GM12878 (cell line): ENCODE measurements around the gene RASGEF1B. TPM values are rescaled to one million over a fixed set of nuclear protein-coding genes. Genes with fewer than 3 reads are reported as not detected.

ENCODE experiments used
- ATAC-seq: fragments of 200-7000 bp; cut with Tn5 transposase; 3 replicates; pipeline ENCODE4 v1.9.1; 2020; ENCODE audit warnings: mild to moderate bottlenecking, moderate library complexity
- BruUV-seq: library from RNA; stranded (reverse); fragments of 400-500 nt; replicated peaks from 2 replicates; lab custom pipeline; 2021; lab: Mats Ljungman, UMichigan
- CTCF ChIA-PET: fragments of 300-600 bp; sonication (Branson Sonifier 250); formaldehyde crosslinking; extraction: SDS; loops from one replicate; lab custom pipeline; 2021; ENCODE audit warnings: inconsistent platforms; lab: Yijun Ruan, JAX
- POLR2A ChIA-PET: fragments of 350-600 bp; formaldehyde crosslinking; extraction: SDS; loops from one replicate; lab custom pipeline; 2021; ENCODE audit warnings: inconsistent platforms; lab: Charles Lee
- RAD21 ChIA-PET: fragments of 300-600 bp; sonication (Branson Sonifier 250); formaldehyde crosslinking; loops from one replicate; lab custom pipeline; 2023; ENCODE audit warnings: antibody characterized with exemption; ENCODE audit not compliant: unreplicated experiment; lab: Charles Lee
- SMC1A ChIA-PET: fragments of 300-600 bp; sonication (Branson Sonifier 250); formaldehyde crosslinking; loops from one replicate; lab custom pipeline; 2023; ENCODE audit not compliant: unreplicated experiment, uncharacterized antibody; lab: Charles Lee
- DNase-seq: peaks from one replicate; pipeline ENCODE4 v3.0.0-alpha.2; 2011; ENCODE audit warnings: low read depth, low spot score
- FAIRE-seq: peaks from 3 replicates; lab custom pipeline; 2011; peaks lifted over from hg19 to GRCh38; lab: Jason Lieb, UNC
- H2AFZ ChIP-seq: 2 replicates; pipeline ENCODE4 v1.6.0; 2011; ENCODE audit warnings: low read depth, low read length, control low read depth; ENCODE audit not compliant: control insufficient read depth
- H3K27ac ChIP-seq: 2 replicates; pipeline ENCODE4 v1.5.1; 2011; ENCODE audit warnings: control low read depth; ENCODE audit not compliant: control insufficient read depth, insufficient read depth
- H3K27me3 ChIP-seq, 2 experiments: replicated peaks in 1 of 2; 2 replicates each; pipeline versions ENCODE4 v1.6.0 to v1.6.1; 2011; ENCODE audit warnings: low read length in 1 of 2; ENCODE audit not compliant: control insufficient read depth in 2 of 2, insufficient read depth in 2 of 2
- H3K36me3 ChIP-seq, 2 experiments: 2 replicates each; pipeline ENCODE4 v1.5.1; 2011; ENCODE audit warnings: low read length in 1 of 2; ENCODE audit not compliant: control insufficient read depth in 2 of 2, insufficient read depth in 2 of 2
- H3K4me1 ChIP-seq: 2 replicates; pipeline ENCODE4 v1.6.1; 2011; ENCODE audit warnings: mild to moderate bottlenecking, low read length, moderate library complexity, mixed read lengths; ENCODE audit not compliant: control insufficient read depth, insufficient read depth
- H3K4me2 ChIP-seq: 2 replicates; pipeline ENCODE4 v1.6.0; 2011; ENCODE audit warnings: control low read depth; ENCODE audit not compliant: control insufficient read depth, insufficient read depth
- H3K4me3 ChIP-seq: fragments of 200-600 bp; sonication (generic); 2 replicates; pipeline ENCODE4 v1.5.1; 2016
- H3K79me2 ChIP-seq: 2 replicates; pipeline ENCODE4 v1.6.0; 2011; ENCODE audit warnings: low read length; ENCODE audit not compliant: control insufficient read depth, insufficient read depth
- H3K9ac ChIP-seq: 2 replicates; pipeline ENCODE4 v1.8.0; 2011; ENCODE audit warnings: low read length, control low read depth, mixed read lengths; ENCODE audit not compliant: control insufficient read depth, insufficient read depth
- H3K9me3 ChIP-seq: replicated peaks from 3 replicates; pipeline ENCODE4 v1.5.1; 2011; ENCODE audit warnings: mild to moderate bottlenecking, low read length; ENCODE audit not compliant: control insufficient read depth, insufficient read depth
- H4K20me1 ChIP-seq: 2 replicates; pipeline ENCODE4 v1.6.0; 2011; ENCODE audit not compliant: control insufficient read depth, insufficient read depth
- BHLHE40 ChIP-seq, 2 experiments: fragments of 450-650 bp in 1 of 2; IDR thresholded peaks; 2 replicates each; pipeline ENCODE4 v1.6.1; 2011 to 2017; ENCODE audit warnings: low read depth in 2 of 2, borderline replicate concordance in 1 of 2, improper control_type of control experiment in 1 of 2, low read length in 1 of 2, mild to moderate bottlenecking in 1 of 2
- CHD1 ChIP-seq: IDR thresholded peaks from 2 replicates; pipeline ENCODE4 v1.6.1; 2012; ENCODE audit warnings: low read depth, low read length, improper control_type of control experiment
- CTCF ChIP-seq, 3 experiments: IDR thresholded peaks in 2 of 3; conservative IDR thresholded peaks in 1 of 3; 2 replicates each; pipeline ENCODE4 v1.5.1; 2011; ENCODE audit warnings: low read depth in 3 of 3, low read length in 3 of 3, mild to moderate bottlenecking in 3 of 3, control low read depth in 2 of 3, moderate library complexity in 2 of 3, inconsistent platforms in 1 of 3, mixed read lengths in 1 of 3; ENCODE audit not compliant: control insufficient read depth in 2 of 3, insufficient read depth in 1 of 3; ENCODE audit errors: extremely low read depth in 1 of 3
- E4F1 ChIP-seq: fragments of 450-650 bp; IDR thresholded peaks from 2 replicates; pipeline ENCODE4 v1.6.1; 2018; ENCODE audit warnings: borderline replicate concordance, mild to moderate bottlenecking; ENCODE audit not compliant: partially characterized antibody
- HCFC1 ChIP-seq: fragments of 150-350 bp; IDR thresholded peaks from 2 replicates; pipeline ENCODE4 v1.6.1; 2014; ENCODE audit warnings: low read length
- MEF2B ChIP-seq: fragments of 450-650 bp; IDR thresholded peaks from 2 replicates; pipeline ENCODE4 v1.6.1; 2018; ENCODE audit warnings: mild to moderate bottlenecking, moderate library complexity; ENCODE audit not compliant: partially characterized antibody, poor library complexity, severe bottlenecking
- NFYA ChIP-seq: IDR thresholded peaks from 2 replicates; pipeline ENCODE4 v1.6.1; 2011; ENCODE audit warnings: low read depth, mild to moderate bottlenecking, low read length, improper control_type of control experiment, borderline replicate concordance
- PRDM15 ChIP-seq: fragments of 450-650 bp; formaldehyde crosslinking; IDR thresholded peaks from 2 replicates; pipeline ENCODE4 v1.4.0; 2020; ENCODE audit warnings: mild to moderate bottlenecking, moderate library complexity
- SIN3A ChIP-seq: IDR thresholded peaks from 2 replicates; pipeline ENCODE4 v1.6.1; 2012; ENCODE audit warnings: low read depth, low read length, improper control_type of control experiment
- SRF ChIP-seq, 2 experiments: IDR thresholded peaks; 2 replicates each; pipeline ENCODE4 v1.6.1; 2011; ENCODE audit warnings: low read depth in 2 of 2, low read length in 2 of 2, mild to moderate bottlenecking in 1 of 2, moderate library complexity in 1 of 2
- WGBS: methylation state at CpG from one replicate; pipeline ENCODE4 v1.1.6; 2016; ENCODE audit warnings: low lambda C conversion rate; ENCODE audit not compliant: insufficient replicate concordance, insufficient coverage; ENCODE audit errors: missing lambda C conversion rate; 5-methylcytosine and 5-hydroxymethylcytosine counted together
- in situ Hi-C: fragments of 300-500 bp; cut with MboI; formaldehyde crosslinking; loops from 9 replicates; pipeline ENCODE4 v1.14.3; 2018; ENCODE audit warnings: mixed read lengths
- intact Hi-C: fragments of 100-400 bp; cut with micrococcal nuclease; formaldehyde crosslinking; loops from one replicate; pipeline ENCODE4 v1.14.2; 2022; ENCODE audit not compliant: unreplicated experiment
- polyA plus RNA-seq, 11 experiments: library from polyadenylated mRNA; depleted of rRNA in 4 of 11; unstranded in 6 of 11; stranded (reverse) in 5 of 11; fragments of >200 nt; fragmentation: Nextera tagmentation in 4 of 11; fragmentation: Illumina TruSeq in 1 of 11; extraction: Ambion mirVana in 4 of 11; extraction: Trizol in 1 of 11; gene quantifications; 1 replicate in 1 of 11; 2 replicates in 10 of 11; pipeline versions ENCODE4 v1.2.1 to v1.2.3, GENCODE V29; 2011 to 2016; ENCODE audit warnings: inconsistent platforms in 2 of 11, missing spikeins in 2 of 11, low read depth in 1 of 11
- total RNA-seq, 4 experiments: library from RNA; depleted of rRNA in 3 of 4; stranded (reverse); fragments of >200 nt in 3 of 4; fragmentation: Illumina TruSeq in 1 of 4; extraction: Trizol in 1 of 4; gene quantifications; 2 replicates each; pipeline versions ENCODE4 v1.2.1 to v1.2.3, GENCODE V29; 2013 to 2021

RASGEF1B gene
- total and polyA plus RNA-seq, 10 of the 15 experiments (the other 5 are each of a cell fraction or from before 2014, with no cell fraction given), result 0.03 to 0.24 (median 0.10) TPM; not detected in 2

DNA sequence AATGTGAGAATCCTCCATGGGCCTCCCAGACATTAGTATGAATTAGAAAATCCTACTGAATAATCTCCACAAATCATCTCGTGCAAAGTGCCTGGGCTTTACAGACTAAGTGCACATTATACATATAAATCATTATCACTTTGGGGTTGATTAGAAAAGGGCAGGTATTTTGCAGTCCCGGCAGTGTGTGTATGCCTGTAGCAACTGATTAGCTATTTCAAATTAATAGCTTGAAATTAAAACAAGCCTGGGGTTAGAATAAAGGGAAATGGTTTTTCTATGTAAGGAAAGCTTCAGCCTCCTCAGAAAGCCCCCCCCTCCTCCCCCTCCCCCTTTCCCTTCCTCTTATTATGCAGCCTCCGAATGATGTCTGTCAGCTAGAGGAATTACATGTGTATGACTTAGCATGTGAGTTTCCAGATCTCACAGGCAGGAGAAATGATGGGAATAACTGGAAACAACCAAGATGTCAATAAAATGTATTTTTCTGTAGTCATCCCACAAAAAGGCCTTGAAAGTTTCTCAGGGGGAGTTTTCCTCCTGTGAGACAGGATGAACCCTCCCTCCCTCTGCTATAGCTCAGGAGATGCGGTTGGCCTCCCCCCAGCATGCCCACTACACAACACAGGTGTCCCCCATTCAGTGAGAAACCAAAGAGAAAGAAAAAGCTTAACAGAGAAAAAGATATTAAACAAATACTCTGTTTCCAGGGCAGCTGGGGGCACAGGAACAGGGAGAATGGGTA lies 41.2 kb upstream of the RASGEF1B start (continued):
- no peak for TF ChIP-seq MEF2B

DNA sequence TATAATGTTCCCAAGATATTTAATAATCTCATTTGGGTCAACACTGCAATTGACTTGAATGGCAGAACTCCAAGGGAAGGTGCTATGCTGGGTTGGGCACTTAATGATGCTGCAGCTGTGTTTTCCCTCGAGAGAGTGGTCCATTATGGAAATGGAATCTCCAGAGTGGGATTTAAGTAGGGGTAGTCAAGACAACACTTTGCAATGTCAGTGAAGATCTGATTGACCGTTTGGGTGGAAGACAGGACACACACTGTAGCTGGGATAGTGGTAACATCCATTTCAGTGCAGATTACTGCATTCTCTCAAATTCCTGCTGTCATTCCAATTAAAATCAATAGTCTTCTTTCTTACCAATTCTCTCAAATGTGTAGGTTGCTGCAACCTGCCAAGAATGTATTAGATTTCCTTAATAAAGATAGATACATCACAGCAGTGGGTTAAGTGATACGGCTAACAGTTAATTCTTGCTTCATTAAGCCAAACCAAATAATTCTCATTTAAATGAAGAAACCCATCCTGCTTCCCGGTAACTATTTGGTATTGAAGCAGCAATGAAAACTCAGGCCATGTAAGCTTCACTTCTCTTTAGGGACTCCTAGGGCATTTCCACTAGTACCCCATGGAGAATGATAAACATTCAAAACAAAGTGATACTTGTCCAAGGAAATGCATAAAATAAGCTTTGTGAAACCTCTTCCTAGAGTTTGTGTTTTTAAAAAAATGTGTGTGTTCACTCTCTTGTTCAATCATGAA lies 40.5 kb upstream of the RASGEF1B start:
- DNase-seq, result no peak
- RAD21 ChIA-PET, result no interaction called here

More for the DNA sequence above, 40.5 kb upstream of the RASGEF1B start:
- CTCF ChIA-PET, result interaction anchor here (0.6 kb wide), 1 partner anchor 287 kb away, joined by 3 read pairs; no protein-coding TSS in a partner anchor
- 26% methylated on average over 4 of the region's 4 CpGs for WGBS
- intact Hi-C loops, result no loop called here
- Histone ChIP-seq H4K20me1 (no peaks in the 10 kb centered on the region), H2AFZ (no peak overlapping the region)
- TF ChIP-seq CHD1, result no peak
- TF ChIP-seq PRDM15 (CRISPR knock-in tag), result no peak
- TF ChIP-seq SIN3A, result no peak
- no peak for TF ChIP-seq CTCF (IDR thresholded peaks at IDR 0.05 in 2 of 3, conservative IDR thresholded peaks at IDR 0.05 in 1 of 3; ENCODE audit: control insufficient read depth in 2 of 3, extremely low read depth in 1 of 3, insufficient read depth in 1 of 3, low read depth in 3 of 3, low read length in 3 of 3)
- no peak for TF ChIP-seq HCFC1
- no peak for TF ChIP-seq NFYA
- no peak for TF ChIP-seq SRF (IDR thresholded peaks at IDR 0.05; ENCODE audit: low read depth in 2 of 2, low read length in 2 of 2)
- no peak for TF ChIP-seq BHLHE40 (IDR thresholded peaks at IDR 0.05; ENCODE audit: borderline replicate concordance in 1 of 2, low read depth in 2 of 2, low read length in 1 of 2)
- no peak for TF ChIP-seq E4F1
- TF ChIP-seq, all 136 proteins: peak for 0
- Histone ChIP-seq H3K27ac (no peak overlapping the region), H3K4me3 (no peak overlapping the region), H3K9ac (no peak overlapping the region), H3K36me3 (no peaks in the 10 kb centered on the region), H3K4me1 (no peaks in the 10 kb centered on the region), H3K4me2 (no peak overlapping the region), H3K79me2 (no peaks in the 10 kb centered on the region), H3K9me3 (no peaks in the 10 kb centered on the region), H3K27me3 (no peaks in the 10 kb centered on the region; a peak in 1 of 4 replicates)
- ChIA-PET SMC1A (no interaction called here), POLR2A (no interaction called here)
- FAIRE-seq (no peak), ATAC-seq (no peak)
- in situ Hi-C loops, result no loop called here
- BruUV-seq, result no TSS peak
